ENCODE results near the gene FYN.

DNA sequence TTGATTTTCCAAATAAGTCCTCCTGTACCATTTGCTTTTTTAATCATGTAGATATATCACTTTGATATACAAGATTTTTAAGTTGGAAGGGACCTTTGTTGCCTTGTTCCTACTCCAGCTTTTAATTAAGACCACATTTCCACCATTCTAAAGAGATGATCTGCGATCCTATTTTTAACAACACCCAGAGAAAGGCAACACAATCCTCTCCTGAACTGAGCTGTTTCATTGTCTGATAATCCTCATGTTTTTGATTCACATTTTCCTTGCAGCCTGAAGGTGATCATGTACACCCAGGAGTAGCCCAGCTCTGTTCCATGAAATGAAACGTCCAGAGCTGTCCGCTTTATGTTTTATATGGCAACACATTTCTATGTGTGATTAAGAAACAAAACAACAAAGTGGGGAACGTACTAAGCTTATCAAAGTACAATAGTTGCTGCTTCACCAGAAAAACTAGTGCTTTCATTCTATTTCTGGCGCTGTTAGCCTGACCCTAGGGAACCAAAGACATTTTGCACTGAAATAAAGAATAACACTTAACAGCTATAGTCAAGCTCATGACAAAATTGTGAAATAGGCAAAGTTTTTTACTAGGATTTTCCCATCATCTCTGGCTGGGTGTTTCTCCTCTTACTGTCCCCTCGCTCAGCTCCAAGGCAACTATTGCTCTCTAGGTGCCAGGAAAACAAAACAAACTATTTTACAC, 245.0 kb downstream of the FYN start:
- TF ChIP-seq, protein P1, sequence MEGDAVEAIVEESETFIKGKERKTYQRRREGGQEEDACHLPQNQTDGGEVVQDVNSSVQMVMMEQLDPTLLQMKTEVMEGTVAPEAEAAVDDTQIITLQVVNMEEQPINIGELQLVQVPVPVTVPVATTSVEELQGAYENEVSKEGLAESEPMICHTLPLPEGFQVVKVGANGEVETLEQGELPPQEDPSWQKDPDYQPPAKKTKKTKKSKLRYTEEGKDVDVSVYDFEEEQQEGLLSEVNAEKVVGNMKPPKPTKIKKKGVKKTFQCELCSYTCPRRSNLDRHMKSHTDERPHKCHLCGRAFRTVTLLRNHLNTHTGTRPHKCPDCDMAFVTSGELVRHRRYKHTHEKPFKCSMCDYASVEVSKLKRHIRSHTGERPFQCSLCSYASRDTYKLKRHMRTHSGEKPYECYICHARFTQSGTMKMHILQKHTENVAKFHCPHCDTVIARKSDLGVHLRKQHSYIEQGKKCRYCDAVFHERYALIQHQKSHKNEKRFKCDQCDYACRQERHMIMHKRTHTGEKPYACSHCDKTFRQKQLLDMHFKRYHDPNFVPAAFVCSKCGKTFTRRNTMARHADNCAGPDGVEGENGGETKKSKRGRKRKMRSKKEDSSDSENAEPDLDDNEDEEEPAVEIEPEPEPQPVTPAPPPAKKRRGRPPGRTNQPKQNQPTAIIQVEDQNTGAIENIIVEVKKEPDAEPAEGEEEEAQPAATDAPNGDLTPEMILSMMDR (tag by site-specific recombination; IDR thresholded peaks at IDR 0.05), result no peak
- no peak for TF ChIP-seq FEZF1 (tag by site-specific recombination; IDR thresholded peaks at IDR 0.05)
- TF ChIP-seq ZBTB21 (tag by site-specific recombination; IDR thresholded peaks at IDR 0.05), result no peak
- TF ChIP-seq YY1 (tag by site-specific recombination; IDR thresholded peaks at IDR 0.05), result no peak
- no peak for TF ChIP-seq ZNF510 (tag by site-specific recombination; IDR thresholded peaks at IDR 0.05; ENCODE audit: insufficient replicate concordance)
- TF ChIP-seq, protein P2, sequence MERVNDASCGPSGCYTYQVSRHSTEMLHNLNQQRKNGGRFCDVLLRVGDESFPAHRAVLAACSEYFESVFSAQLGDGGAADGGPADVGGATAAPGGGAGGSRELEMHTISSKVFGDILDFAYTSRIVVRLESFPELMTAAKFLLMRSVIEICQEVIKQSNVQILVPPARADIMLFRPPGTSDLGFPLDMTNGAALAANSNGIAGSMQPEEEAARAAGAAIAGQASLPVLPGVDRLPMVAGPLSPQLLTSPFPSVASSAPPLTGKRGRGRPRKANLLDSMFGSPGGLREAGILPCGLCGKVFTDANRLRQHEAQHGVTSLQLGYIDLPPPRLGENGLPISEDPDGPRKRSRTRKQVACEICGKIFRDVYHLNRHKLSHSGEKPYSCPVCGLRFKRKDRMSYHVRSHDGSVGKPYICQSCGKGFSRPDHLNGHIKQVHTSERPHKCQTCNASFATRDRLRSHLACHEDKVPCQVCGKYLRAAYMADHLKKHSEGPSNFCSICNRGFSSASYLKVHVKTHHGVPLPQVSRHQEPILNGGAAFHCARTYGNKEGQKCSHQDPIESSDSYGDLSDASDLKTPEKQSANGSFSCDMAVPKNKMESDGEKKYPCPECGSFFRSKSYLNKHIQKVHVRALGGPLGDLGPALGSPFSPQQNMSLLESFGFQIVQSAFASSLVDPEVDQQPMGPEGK (tag by site-specific recombination; IDR thresholded peaks at IDR 0.05), result no peak
- TF ChIP-seq, protein P3, sequence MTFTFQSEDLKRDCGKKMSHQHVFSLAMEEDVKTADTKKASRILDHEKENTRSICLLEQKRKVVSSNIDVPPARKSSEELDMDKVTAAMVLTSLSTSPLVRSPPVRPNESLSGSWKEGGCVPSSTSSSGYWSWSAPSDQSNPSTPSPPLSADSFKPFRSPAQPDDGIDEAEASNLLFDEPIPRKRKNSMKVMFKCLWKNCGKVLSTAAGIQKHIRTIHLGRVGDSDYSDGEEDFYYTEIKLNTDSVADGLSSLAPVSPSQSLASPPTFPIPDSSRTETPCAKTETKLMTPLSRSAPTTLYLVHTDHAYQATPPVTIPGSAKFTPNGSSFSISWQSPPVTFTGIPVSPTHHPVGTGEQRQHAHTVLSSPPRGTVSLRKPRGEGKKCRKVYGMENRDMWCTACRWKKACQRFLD (tag by site-specific recombination; IDR thresholded peaks at IDR 0.05), result no peak

Measured in HEK293 (cell line).